OCI-LY7 (cell line): Measurements from ENCODE around the gene CLINT1.

ENCODE experiments used
- EZH2phosphoT487 ChIP-seq: fragments of 200-600 bp; sonication (generic); IDR thresholded peaks from 2 replicates; pipeline ENCODE4 v1.6.1; 2018; ENCODE audit warnings: low read depth, borderline replicate concordance, mild to moderate bottlenecking, mixed run types, antibody characterized with exemption, low read length, moderate library complexity, mixed read lengths
- TF ChIP-seq, protein P1 (sequence below): fragments of 200-600 bp; sonication (generic); conservative IDR thresholded peaks from 2 replicates; pipeline ENCODE4 v1.5.1; 2014; ENCODE audit warnings: mild to moderate bottlenecking, antibody characterized with exemption, low read length, moderate library complexity, mixed read lengths

DNA sequence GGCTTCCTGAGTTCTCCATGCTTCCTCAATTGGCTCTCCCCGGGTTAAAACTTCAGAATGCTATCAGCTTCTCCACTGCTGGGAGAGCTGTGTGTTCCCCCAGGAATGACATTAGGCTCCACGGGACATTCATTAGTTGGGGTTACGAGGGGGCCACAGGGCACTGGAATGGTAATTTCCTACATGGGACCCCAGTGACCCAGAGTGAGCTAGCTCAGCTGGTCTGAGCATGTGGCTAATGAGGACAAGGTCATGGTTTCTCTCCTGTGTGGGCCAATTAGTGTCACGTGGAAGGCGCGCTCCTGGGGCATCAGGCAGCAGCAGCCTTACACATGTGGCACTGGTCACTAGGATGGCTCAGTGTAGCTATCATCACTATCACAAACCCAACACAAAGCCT lies 94.4 kb downstream of the CLINT1 start:
- TF ChIP-seq, protein P1, sequence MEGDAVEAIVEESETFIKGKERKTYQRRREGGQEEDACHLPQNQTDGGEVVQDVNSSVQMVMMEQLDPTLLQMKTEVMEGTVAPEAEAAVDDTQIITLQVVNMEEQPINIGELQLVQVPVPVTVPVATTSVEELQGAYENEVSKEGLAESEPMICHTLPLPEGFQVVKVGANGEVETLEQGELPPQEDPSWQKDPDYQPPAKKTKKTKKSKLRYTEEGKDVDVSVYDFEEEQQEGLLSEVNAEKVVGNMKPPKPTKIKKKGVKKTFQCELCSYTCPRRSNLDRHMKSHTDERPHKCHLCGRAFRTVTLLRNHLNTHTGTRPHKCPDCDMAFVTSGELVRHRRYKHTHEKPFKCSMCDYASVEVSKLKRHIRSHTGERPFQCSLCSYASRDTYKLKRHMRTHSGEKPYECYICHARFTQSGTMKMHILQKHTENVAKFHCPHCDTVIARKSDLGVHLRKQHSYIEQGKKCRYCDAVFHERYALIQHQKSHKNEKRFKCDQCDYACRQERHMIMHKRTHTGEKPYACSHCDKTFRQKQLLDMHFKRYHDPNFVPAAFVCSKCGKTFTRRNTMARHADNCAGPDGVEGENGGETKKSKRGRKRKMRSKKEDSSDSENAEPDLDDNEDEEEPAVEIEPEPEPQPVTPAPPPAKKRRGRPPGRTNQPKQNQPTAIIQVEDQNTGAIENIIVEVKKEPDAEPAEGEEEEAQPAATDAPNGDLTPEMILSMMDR = no peak
- no peak for TF ChIP-seq EZH2phosphoT487
